HG03460 (cell line): ENCODE data around the gene BICDL1.

ENCODE experiments used
- ATAC-seq: cut with Tn5 transposase; IDR thresholded peaks from one replicate; pipeline ENCODE4 v1.9.1; 2021; ENCODE audit not compliant: unreplicated experiment

The BICDL1 gene

DNA sequence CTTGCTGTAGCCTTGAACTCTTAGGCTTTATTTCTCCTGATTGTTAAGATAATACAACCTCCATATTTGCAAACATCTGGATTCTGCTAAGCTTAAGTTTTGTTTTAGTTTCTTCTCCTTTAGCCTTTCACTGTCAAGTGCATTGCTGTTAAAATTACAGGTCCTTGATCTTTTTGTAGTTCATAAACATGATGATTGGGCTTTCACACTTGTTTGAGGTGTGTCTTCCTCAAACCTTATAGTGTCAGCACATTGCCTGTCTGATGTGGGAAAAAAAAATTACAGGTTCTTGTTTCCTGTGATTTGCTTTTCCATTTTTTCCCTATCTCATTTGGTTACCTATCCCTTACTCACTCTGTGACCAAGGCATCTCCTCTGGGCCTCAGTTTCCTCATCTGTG is 59.2 kb downstream of the BICDL1 start:
- no peak for ATAC-seq

- no peak for ATAC-seq
These were observed 60.4 kb downstream of the BICDL1 start for GRCh38 chr12:120049426-120049825.

- ATAC-seq, result no peak
These were observed 62.5 kb downstream of the BICDL1 start for GRCh38 chr12:120051535-120051934.

- no peak for ATAC-seq
These were observed 65.3 kb downstream of the BICDL1 start for GRCh38 chr12:120054293-120054692.

- no peak for ATAC-seq
These were observed 66.4 kb downstream of the BICDL1 start for GRCh38 chr12:120055231-120056000.

GRCh38 chr12:120056739-120057138 is 67.7 kb downstream of the BICDL1 start:
- ATAC-seq, result no peak

- ATAC-seq, result no peak
These were observed 71.2 kb downstream of the BICDL1 start for GRCh38 chr12:120060196-120060595.

DNA sequence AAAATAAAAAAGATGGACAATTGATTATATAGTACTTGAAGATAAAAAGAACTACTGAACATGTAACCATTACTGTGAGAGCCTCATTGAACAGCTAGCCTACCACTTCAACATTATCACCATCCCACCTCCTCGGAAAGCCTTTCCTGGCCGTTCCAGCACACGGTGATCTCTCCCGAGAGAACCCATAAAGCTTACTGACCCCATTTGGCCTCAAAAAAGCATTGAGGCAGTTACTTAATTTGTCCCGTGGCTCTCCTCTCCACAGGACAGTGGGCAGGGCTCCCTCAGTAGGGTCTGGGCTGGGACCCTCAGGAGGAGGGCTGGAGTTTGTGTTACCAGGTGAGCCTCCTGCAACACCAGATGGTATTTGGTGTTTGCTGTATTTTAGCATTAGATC is 71.7 kb downstream of the BICDL1 start:
- no peak for ATAC-seq

- ATAC-seq, result no peak
These were observed 72.7 kb downstream of the BICDL1 start for GRCh38 chr12:120061575-120062214.

GRCh38 chr12:120062976-120063579 is 74.0 kb downstream of the BICDL1 start:
- no peak for ATAC-seq

GRCh38 chr12:120064054-120064940 is 75.3 kb downstream of the BICDL1 start:
- no peak for ATAC-seq

DNA sequence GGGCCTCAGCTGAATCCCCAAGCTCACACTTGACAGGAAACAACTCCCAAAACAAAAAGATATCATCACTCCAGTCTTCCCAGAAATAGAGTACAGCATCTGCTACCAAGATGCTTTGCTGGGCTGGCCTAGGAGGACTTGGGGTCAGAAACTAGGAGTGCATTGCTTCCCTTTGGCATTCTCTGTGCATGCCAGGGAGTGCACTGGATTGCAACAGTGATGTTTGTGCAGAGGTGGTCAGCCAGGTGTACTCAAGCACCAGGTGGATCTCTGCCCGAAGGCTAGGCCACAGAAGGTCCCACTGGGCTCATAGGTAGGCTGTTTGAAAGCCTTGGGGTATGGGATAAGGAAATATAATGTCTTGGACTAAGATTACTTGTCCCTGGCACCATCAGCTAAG is 76.4 kb downstream of the BICDL1 start:
- ATAC-seq, result no peak

DNA sequence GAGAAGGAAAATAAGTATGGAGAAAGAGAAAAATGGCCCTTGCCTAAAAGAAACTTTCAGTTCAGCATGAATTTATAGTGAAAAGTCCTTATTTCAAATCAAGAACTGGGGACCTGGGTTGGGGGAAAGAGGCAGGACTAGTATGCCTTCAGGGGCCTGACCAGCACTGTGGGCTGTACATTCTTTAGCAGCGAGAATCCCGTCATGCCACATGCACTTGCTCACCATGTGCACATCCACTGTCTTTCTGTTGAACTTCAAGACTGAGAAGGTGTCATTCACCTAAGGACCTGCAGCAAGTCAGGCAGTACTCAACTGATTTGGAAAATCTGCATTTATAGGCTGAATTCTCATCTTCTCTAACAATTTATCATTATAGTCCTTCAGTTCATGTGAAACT is 77.3 kb downstream of the BICDL1 start:
- ATAC-seq, result no peak

DNA sequence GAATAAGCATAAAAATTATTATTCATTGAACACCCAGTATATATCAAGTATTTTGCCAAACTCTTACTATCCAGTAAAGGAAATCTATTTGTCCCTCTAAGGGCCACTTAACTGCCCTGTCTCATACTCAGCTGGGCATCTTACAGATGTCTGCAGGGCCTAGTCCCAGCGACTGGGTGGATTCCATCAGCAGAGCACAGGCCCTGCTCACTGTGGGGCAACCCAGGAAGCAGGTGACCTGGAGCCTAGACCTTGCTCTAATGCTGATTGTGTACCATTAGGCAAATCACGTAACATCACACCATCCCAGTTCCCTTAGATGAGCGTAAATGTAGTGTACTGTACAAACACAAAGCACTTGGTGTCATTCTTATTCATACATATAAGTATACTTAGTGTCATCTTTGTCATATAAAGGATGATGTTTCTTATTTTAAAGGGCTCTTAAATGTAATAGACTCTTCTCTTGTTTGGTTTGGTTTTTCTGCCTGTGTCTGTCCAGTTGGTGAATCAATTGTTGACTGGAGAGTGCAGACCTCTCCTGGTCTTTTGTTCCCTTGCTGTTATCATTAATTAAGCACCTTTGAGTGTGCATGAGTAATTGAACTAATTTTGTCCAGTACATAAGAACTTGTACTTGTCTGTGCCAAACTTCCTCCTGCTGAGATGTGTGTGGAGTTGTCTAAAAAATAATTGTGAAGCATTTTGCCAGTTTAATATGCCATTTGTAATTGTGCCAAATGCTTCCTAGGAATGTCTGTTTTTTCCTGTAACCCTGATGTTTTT is 78.2 kb downstream of the BICDL1 start:
- ATAC-seq, result no peak

DNA sequence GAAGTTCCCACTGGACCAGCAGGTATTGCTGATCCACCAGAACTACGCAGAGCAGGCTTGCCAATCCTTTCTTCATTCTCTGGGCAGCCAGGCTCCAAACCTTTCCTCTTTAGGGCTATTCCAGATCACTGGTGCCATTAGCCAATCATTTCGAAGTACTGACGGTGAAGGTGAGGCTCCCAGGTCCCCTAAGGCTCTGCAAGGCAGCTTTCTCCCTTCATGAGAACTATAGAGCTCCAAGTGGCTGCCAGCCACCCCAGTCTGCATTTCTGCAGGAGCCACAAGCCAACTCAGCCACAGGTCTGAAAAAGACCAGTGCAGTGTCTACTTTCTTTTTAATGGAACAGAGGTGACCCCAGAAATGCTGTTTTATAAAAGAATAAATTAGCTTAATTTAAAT is 78.9 kb downstream of the BICDL1 start:
- no peak for ATAC-seq

- no peak for ATAC-seq
These were observed 80.2 kb downstream of the BICDL1 start for GRCh38 chr12:120069278-120069677.

GRCh38 chr12:120071493-120072020 is 82.5 kb downstream of the BICDL1 start:
- no peak for ATAC-seq

GRCh38 chr12:120072472-120073249 is 83.6 kb downstream of the BICDL1 start:
- no peak for ATAC-seq

- ATAC-seq, result no peak
These were observed 86.1 kb downstream of the BICDL1 start for GRCh38 chr12:120075034-120075616.
